B cell (primary cell): ENCODE results near the gene UNC5C.

Experiments used
- EZH2 ChIP-seq: IDR thresholded peaks from 2 replicates; pipeline ENCODE4 v1.6.1; 2012; ENCODE audit warnings: borderline replicate concordance, low read depth, mild to moderate bottlenecking, moderate library complexity, low read length; ENCODE audit not compliant: insufficient read depth, poor library complexity, severe bottlenecking
- TF ChIP-seq, protein P1 (sequence below): fragments of 200-600 bp; IDR thresholded peaks from one replicate; pipeline ENCODE4 v1.8.0; 2022; ENCODE audit warnings: antibody characterized with exemption, mild to moderate bottlenecking

DNA sequence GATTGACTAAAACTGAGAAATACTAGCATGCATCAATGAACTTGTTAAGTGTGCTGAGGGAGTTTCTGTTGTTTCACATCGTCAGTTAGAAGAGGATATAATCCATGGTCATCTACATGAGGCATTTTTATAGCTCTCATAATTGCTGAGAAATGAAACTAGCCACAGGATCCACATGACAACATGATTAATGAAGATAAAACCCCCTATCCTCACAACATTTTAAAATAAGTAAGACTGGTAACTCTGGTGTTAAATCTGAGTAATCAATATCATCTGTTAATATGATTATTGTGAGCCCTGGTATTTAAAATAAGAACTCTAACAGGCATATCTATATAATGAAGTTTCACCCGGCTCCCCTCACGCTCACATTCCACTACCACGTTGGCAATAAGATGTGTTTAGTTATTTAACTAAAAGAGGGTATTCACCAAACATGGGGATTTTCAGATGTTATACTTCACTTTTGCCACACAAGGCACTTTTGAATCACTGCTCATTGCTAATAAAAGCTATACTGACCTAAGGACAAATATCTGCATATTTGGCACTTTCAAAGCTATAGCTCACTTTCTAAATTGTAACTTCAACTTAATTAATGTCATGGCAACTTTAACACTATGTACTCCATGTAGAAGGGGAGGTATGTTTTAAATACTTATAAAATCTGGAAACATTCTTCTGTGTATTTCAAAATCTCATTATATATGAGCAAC, 6.7 kb downstream of the UNC5C start:
- TF ChIP-seq, protein P1, sequence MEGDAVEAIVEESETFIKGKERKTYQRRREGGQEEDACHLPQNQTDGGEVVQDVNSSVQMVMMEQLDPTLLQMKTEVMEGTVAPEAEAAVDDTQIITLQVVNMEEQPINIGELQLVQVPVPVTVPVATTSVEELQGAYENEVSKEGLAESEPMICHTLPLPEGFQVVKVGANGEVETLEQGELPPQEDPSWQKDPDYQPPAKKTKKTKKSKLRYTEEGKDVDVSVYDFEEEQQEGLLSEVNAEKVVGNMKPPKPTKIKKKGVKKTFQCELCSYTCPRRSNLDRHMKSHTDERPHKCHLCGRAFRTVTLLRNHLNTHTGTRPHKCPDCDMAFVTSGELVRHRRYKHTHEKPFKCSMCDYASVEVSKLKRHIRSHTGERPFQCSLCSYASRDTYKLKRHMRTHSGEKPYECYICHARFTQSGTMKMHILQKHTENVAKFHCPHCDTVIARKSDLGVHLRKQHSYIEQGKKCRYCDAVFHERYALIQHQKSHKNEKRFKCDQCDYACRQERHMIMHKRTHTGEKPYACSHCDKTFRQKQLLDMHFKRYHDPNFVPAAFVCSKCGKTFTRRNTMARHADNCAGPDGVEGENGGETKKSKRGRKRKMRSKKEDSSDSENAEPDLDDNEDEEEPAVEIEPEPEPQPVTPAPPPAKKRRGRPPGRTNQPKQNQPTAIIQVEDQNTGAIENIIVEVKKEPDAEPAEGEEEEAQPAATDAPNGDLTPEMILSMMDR: no peak
- no peak for TF ChIP-seq EZH2
